GM23248 (cell line): ENCODE data around the gene KCNH6. TPM values are rescaled to one million over a fixed set of nuclear protein-coding genes. Genes with fewer than 3 reads are reported as not detected.

Experiments used
- DNase-seq: peaks from one replicate; pipeline ENCODE4 v3.0.0-alpha.2; 2015
- H2AFZ ChIP-seq: fragments of 200-600 bp; sonication (generic); 2 replicates; pipeline ENCODE4 v1.6.1; 2016; ENCODE audit warnings: antibody characterized with exemption
- H3F3A ChIP-seq: fragments of 200-600 bp; sonication (generic); 2 replicates; pipeline ENCODE4 v1.6.1; 2016; ENCODE audit warnings: mild to moderate bottlenecking, antibody characterized with exemption, mixed run types; ENCODE audit not compliant: insufficient read depth
- H3K27ac ChIP-seq: fragments of 200-600 bp; sonication (generic); 2 replicates; pipeline ENCODE4 v1.5.1; 2016; ENCODE audit warnings: mild to moderate bottlenecking
- H3K27me3 ChIP-seq: fragments of 200-600 bp; sonication (generic); replicated peaks from 2 replicates; pipeline ENCODE4 v1.6.1; 2016; ENCODE audit warnings: mild to moderate bottlenecking; ENCODE audit not compliant: insufficient read depth
- H3K36me3 ChIP-seq: fragments of 200-600 bp; sonication (generic); 2 replicates; pipeline ENCODE4 v1.6.1; 2016; ENCODE audit warnings: low read depth, mild to moderate bottlenecking
- H3K4me1 ChIP-seq: fragments of 200-600 bp; sonication (generic); 2 replicates; pipeline ENCODE4 v1.6.1; 2016; ENCODE audit warnings: mild to moderate bottlenecking; ENCODE audit not compliant: insufficient read depth
- H3K4me2 ChIP-seq: fragments of 200-600 bp; sonication (generic); one replicate; pipeline ENCODE4 v1.6.1; 2016; ENCODE audit warnings: mild to moderate bottlenecking; ENCODE audit not compliant: unreplicated experiment
- H3K4me3 ChIP-seq: fragments of 200-600 bp; sonication (generic); 2 replicates; pipeline ENCODE4 v1.5.1; 2016; ENCODE audit warnings: mild to moderate bottlenecking
- H3K79me2 ChIP-seq: fragments of 200-600 bp; sonication (generic); 2 replicates; pipeline ENCODE4 v1.6.1; 2016; ENCODE audit warnings: mild to moderate bottlenecking; ENCODE audit not compliant: insufficient read depth
- H3K9ac ChIP-seq: fragments of 200-600 bp; sonication (generic); 2 replicates; pipeline ENCODE4 v1.6.1; 2016; ENCODE audit warnings: mild to moderate bottlenecking
- H3K9me2 ChIP-seq: fragments of 200-600 bp; sonication (generic); 2 replicates; pipeline ENCODE4 v1.6.1; 2016; ENCODE audit warnings: mixed run types, mild to moderate bottlenecking, moderate library complexity; ENCODE audit not compliant: insufficient read depth
- H3K9me3 ChIP-seq: fragments of 200-600 bp; sonication (generic); one replicate; pipeline ENCODE4 v1.6.1; 2017; ENCODE audit warnings: low read depth
- H4K20me1 ChIP-seq: fragments of 200-600 bp; sonication (generic); 2 replicates; pipeline ENCODE4 v1.6.0; 2016; ENCODE audit not compliant: insufficient read depth
- EZH2 ChIP-seq: fragments of 200-600 bp; sonication (generic); IDR thresholded peaks from 2 replicates; pipeline ENCODE4 v1.6.1; 2018; ENCODE audit warnings: antibody characterized with exemption, mild to moderate bottlenecking; ENCODE audit not compliant: insufficient read depth, poor library complexity, severe bottlenecking
- EZH2phosphoT487 ChIP-seq: fragments of 200-600 bp; sonication (generic); IDR thresholded peaks from 2 replicates; pipeline ENCODE4 v1.6.1; 2018; ENCODE audit warnings: antibody characterized with exemption, moderate library complexity, mild to moderate bottlenecking, low read depth; ENCODE audit not compliant: insufficient read depth
- WGBS, 2 experiments: methylation state at CpG; one replicate each; pipeline ENCODE4 v1.1.6; 2015 to 2017; ENCODE audit warnings: low lambda C conversion rate in 2 of 2, low coverage in 1 of 2; ENCODE audit errors: missing lambda C conversion rate in 2 of 2; 5-methylcytosine and 5-hydroxymethylcytosine counted together
- in situ Hi-C: fragments of 300-500 bp; cut with MboI; formaldehyde crosslinking; loops from 2 replicates; pipeline ENCODE4 v1.15.0; 2020
- polyA plus RNA-seq: library from polyadenylated mRNA; unstranded; fragments of >200 nt; fragmentation: Nextera tagmentation; extraction: Ambion mirVana; gene quantifications from 2 replicates; pipeline ENCODE4 v1.2.1, GENCODE V29; 2016
- total RNA-seq: library from RNA; depleted of rRNA; stranded (reverse); fragments of >200 nt; shearing (Covaris generic); gene quantifications from 2 replicates; pipeline ENCODE4 v1.2.3, GENCODE V29; 2014

KCNH6 gene
- total and polyA plus RNA-seq, 2 experiments from 2014 or later = not detected

DNA sequence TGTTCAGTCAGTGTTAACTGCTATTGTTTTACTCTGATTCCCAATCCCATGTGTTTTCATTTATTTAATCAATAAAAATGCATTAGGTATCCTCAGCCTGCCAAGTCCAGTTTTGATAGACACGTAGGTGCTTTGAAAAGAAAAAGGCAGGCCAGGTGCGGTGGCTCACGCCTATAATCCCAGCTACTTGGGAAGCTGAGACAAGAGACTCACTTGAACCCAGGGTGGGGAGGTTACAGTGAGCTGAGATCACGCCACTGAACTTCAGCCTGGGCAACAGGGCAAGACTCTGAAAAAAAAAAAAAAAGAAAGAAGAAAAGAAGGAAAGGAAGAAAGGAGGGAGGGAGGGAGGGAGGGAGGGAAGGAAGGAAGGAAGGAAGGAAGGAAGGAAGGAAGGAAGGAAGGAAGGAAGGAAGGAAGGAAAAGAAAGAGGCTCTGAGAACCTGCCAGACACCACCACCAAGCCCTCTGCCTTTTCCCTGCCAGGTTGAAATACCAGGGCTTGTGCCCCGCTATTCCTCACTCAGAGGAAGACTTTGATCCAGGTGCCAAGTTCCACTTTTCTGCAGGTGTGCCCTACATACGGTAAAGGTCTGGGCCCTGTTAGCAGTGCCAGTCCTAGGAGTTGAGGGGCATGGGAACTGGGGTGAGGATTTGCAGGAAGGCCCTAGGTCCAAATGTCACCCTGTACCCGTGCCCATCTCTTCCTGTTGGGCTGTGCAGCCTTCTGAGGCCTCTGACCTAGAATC, 10.1 kb upstream of the KCNH6 start:
- Histone ChIP-seq H3K9me2 (no peaks in the 10 kb centered on the region; the same call in 1 of the 2 replicates), H2AFZ (no peak overlapping the region), H3K4me3 (no peak overlapping the region), H3K9me3 (no peaks in the 10 kb centered on the region), H3K79me2 (no peaks in the 10 kb centered on the region), H3F3A (peaks cover 15% of the 10 kb centered on the region), H3K4me2 (no peak overlapping the region), H3K4me1 (peaks cover 11% of the 10 kb centered on the region), H3K27me3 (0 out of 2 replicates have a peak, but pooled peaks cover 4% of the 10 kb centered on the region), H4K20me1 (no peaks in the 10 kb centered on the region), H3K9ac (no peak overlapping the region), H3K36me3 (no peaks in the 10 kb centered on the region), H3K27ac (no peak overlapping the region)
- in situ Hi-C loops = no loop called here
- WGBS, 2 experiments = 59 to 60% methylated on average over 7 of the region's 7 CpGs
- DNase-seq = no peak
- TF ChIP-seq EZH2 (no peak), EZH2phosphoT487 (no peak)

- Histone ChIP-seq H2AFZ (no peak overlapping the region), H3K4me3 (no peak overlapping the region), H3K36me3 (no peaks in the 10 kb centered on the region), H3K4me1 (peaks cover 11% of the 10 kb centered on the region), H3K79me2 (no peaks in the 10 kb centered on the region), H3K9me2 (no peaks in the 10 kb centered on the region; the same call in 1 of the 2 replicates), H3K4me2 (no peak overlapping the region), H3K9ac (no peak overlapping the region), H3K27me3 (0 out of 2 replicates have a peak, but pooled peaks cover 4% of the 10 kb centered on the region), H3F3A (peaks cover 17% of the 10 kb centered on the region), H3K9me3 (no peaks in the 10 kb centered on the region), H3K27ac (no peak overlapping the region), H4K20me1 (no peaks in the 10 kb centered on the region)
- WGBS, 2 experiments = 56 to 72% methylated on average over 3 of the region's 3 CpGs
- in situ Hi-C loops = no loop called here
- TF ChIP-seq EZH2 (no peak), EZH2phosphoT487 (no peak)
- DNase-seq = no peak
Observed at GRCh38 chr17:63514477-63514876, 8.7 kb upstream of the KCNH6 start.

DNA sequence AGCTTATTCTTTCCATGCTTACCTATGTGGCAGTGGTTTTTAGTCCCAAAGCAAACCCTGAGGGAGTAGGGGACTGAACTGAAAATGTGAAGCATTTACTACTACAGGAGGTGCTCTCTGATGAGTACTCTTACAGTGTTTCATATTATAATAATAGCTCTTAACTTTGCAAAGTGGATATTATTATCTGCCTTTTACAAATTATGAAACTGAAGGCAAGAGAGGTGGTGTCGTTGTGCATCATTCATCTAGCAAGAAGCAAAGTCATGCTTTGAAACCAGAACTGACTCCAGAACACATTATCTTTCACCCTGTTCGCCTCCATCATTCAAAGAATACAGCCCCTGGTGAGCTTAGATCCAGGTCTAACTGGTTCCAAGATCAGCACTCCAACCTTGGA, 8.2 kb upstream of the KCNH6 start:
- Histone ChIP-seq H2AFZ (no peak overlapping the region), H3K4me2 (no peak overlapping the region), H4K20me1 (no peaks in the 10 kb centered on the region), H3K4me1 (peaks cover 11% of the 10 kb centered on the region), H3K79me2 (no peaks in the 10 kb centered on the region), H3F3A (peaks cover 17% of the 10 kb centered on the region), H3K36me3 (no peaks in the 10 kb centered on the region), H3K9ac (no peak overlapping the region), H3K27me3 (0 out of 2 replicates have a peak, but pooled peaks cover 4% of the 10 kb centered on the region), H3K27ac (no peak overlapping the region), H3K9me3 (no peaks in the 10 kb centered on the region), H3K4me3 (no peak overlapping the region), H3K9me2 (no peaks in the 10 kb centered on the region; the same call in 1 of the 2 replicates)
- no peak for DNase-seq
- in situ Hi-C loops = no loop called here
- no peak for TF ChIP-seq EZH2
- TF ChIP-seq EZH2phosphoT487 = no peak
- 88 to 92% methylated on average over 2 of the region's 2 CpGs for WGBS, 2 experiments

DNA sequence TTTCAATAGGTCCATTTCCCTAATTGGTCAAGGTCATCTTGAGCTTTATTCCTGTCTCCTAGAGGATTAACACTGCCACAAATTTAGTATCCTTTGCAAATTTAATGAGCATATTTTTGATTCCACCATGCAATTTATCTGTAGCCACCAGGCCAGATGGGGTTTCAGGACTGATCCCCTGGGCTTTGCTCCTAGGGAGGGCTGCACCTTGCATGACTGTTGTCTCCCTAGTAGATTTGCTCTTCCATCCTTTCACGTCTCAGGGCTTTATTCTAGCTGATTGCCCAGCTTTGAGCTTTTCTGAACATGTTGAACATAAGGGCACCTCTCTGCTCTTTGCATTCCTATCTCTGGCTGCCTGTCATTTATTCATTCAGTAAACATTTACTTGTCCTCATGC, 7.7 kb upstream of the KCNH6 start:
- no peak for TF ChIP-seq EZH2
- no peak for TF ChIP-seq EZH2phosphoT487
- in situ Hi-C loops = no loop called here
- H3K27me3 ChIP-seq = 0 out of 2 replicates have a peak, but pooled peaks cover 4% of the 10 kb centered on the region
- no peaks in the 10 kb centered on the region for H3K79me2 ChIP-seq
- no peak for DNase-seq
- H3K27ac ChIP-seq = no peak overlapping the region
- H2AFZ ChIP-seq = no peak overlapping the region
- WGBS, 2 experiments = 75 to 88% methylated on average over 1 of the region's 1 CpG
- H4K20me1 ChIP-seq = no peaks in the 10 kb centered on the region
- H3K4me1 ChIP-seq = peaks cover 11% of the 10 kb centered on the region
- H3K4me2 ChIP-seq = no peak overlapping the region
- no peak overlapping the region for H3K4me3 ChIP-seq
- H3F3A ChIP-seq = peaks cover 17% of the 10 kb centered on the region
- H3K9ac ChIP-seq = no peak overlapping the region
- no peaks in the 10 kb centered on the region; the same call in 1 of the 2 replicates for H3K9me2 ChIP-seq
- H3K9me3 ChIP-seq = no peaks in the 10 kb centered on the region
- H3K36me3 ChIP-seq = no peaks in the 10 kb centered on the region
